GM21390 (cell line): ENCODE data around the gene TNS3.

Experiments used
- ATAC-seq: cut with Tn5 transposase; IDR thresholded peaks from one replicate; pipeline ENCODE4 v1.9.1; 2021; ENCODE audit not compliant: unreplicated experiment

Gene TNS3

GRCh38 chr7:47508389-47509380 is 73.2 kb downstream of the TNS3 start:
- no peak for ATAC-seq

DNA sequence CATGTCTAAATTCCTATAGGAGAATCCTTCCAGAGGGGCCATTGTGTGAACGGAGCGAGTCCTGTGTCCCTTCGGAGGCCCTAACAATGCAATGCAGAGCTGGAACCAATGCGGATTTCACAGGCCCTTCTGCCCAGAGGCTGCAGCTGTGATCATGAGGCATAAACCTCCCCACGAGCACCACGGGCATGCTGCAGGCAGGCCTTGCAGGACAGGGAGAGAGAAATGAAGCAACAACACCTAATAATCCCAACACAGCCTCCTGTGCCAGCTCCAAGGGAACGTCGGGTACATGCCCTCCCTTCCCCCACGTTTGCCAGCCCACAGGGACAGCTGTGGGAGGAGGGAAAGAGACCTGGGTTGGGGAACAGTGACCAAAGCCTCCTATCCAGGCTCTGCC is 74.4 kb downstream of the TNS3 start:
- no peak for ATAC-seq

GRCh38 chr7:47506382-47507339 is 75.2 kb downstream of the TNS3 start:
- no peak for ATAC-seq

DNA sequence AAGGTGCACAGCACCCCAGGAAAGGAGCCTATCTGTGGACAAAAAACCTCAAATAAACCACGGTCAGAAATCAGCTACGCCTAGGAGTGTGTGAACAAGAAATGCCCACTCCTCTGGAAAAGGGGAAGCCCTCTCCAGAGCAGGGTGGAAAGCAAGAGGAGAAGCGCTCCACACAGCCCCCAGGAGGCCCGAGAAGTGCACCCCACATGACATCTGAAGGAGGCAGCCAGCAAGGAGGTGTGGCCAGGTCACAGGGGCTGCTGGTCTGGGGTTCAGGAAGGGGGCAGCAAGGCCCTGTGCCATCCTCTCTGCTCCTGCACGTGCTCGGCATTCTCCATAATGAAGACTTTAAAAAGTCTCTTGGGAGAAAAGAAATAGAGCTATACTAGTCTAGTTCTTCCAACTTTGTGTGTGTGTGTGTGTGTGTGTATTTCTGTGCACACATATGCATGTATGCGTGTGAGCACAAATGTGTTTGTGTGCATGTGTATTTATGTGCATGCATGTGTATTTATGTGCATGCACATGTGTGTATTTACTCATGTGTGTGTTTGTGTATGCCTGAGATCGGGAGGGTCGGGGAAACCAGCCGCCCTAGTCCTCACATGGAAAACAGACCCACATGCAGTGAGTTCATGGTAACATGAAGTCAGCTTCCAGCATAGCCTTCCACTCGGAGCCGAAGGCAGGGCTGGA is 76.5 kb downstream of the TNS3 start:
- no peak for ATAC-seq

DNA sequence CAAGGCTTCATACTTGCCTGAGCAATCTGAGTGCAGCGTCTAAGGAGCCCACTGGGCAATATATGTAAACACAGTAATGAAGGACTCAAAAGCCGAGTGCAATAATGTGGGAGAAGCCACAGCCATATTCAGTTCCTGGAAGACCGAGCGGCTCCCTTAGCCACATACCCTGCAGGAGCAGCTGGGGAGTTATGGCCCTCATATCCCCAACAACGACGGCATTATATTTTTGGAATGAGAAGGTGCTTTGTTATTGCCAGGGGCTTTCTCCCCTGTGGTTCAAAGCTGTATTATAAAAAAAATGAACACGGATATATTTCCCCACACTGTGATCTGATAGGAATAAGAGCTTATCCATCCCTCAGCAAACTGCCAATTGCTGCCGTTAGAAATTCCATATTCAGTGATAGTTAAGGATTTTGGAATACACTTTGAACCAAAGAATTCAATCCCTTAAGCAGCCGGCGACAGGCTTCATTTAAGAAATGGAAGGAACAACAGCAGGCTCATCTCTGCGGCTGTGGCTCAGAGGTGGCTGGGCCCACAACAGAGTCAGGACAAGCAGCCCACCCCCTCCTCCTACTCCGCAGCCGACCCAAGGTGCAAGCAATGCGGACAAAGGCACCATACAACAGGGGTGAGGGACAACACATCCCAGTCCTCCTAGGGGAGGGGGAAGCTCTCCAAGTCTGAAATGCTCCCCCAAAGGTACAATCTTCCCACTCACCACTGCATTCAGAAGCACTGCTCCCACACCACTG is 77.2 kb downstream of the TNS3 start:
- ATAC-seq, result no peak

GRCh38 chr7:47503281-47503680 is 78.6 kb downstream of the TNS3 start:
- ATAC-seq, result no peak

DNA sequence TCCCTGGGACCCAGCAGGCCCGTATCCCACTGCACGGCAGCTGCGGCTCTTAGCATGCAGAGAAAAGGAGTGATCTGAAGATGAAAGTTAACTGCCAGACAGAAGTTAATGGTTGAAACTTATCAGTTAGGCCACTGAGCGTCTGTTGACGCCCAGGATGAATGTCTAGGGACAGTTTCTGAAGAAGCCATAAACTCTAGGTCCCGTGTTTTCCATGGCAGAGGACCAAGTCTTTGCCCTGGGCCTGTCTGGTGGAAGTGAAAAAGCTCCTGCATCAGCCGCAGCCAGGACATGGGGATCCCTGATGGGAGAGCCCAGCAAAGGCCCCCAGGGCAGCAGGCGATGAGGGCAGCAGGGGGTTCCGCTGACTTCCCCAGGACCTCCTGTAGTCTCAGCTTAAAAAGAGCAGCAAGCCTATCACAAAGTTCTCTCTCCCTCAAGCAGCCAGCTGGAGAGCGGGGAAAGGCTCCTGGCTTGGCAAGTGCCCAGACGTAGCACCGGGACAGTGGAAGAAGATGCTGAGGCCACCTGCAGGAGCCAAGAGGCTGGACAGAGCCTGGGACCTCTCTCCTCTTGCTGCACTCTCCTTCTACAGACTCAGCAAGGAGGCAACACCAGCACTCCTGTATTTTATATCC is 79.6 kb downstream of the TNS3 start:
- ATAC-seq, result no peak

GRCh38 chr7:47501406-47501805 is 80.5 kb downstream of the TNS3 start:
- no peak for ATAC-seq

GRCh38 chr7:47500103-47500563 is 81.8 kb downstream of the TNS3 start:
- no peak for ATAC-seq

GRCh38 chr7:47498229-47499056 is 83.5 kb downstream of the TNS3 start:
- no peak for ATAC-seq

GRCh38 chr7:47497367-47498096 is 84.4 kb downstream of the TNS3 start:
- peak; percentile 92 for ATAC-seq

DNA sequence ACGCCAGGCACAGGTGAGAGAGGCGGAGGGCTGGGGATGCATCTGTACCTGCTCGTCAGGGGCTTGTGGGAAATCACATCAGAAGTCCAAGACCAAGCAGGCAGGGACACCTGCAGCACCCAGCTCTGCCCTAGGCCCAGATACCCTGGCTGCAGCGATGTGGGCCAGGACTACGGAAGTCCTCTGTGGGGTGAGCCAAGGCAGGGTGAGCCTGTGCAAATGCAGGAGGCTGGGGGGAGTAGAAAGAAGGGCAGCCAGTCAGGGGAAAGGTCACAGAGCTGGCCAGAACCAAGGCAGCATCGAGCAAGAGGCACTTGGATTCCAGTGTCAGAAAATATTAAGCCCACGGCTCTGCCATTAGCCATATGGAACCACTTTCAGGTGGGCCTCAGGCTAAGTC is 85.2 kb downstream of the TNS3 start:
- no peak for ATAC-seq

- no peak for ATAC-seq
Observed at GRCh38 chr7:47496056-47496665, 85.8 kb downstream of the TNS3 start.

GRCh38 chr7:47493976-47494911 is 87.7 kb downstream of the TNS3 start:
- peak; percentile 36 for ATAC-seq

- ATAC-seq, result no peak
Observed at GRCh38 chr7:47492716-47493325, 89.1 kb downstream of the TNS3 start.
